Hepatocyte (in vitro differentiated cells): Measurements from ENCODE around the gene PITPNB. TPM values are rescaled to one million over a fixed set of nuclear protein-coding genes. Genes with fewer than 3 reads are reported as not detected.

Source experiments
- DNase-seq: peaks from one replicate; pipeline ENCODE4 v3.0.0-alpha.2; 2016; ENCODE audit warnings: low spot score
- H2AFZ ChIP-seq: fragments of 200-600 bp; sonication (generic); 2 replicates; pipeline ENCODE4 v1.6.0; 2016; ENCODE audit warnings: antibody characterized with exemption, mild to moderate bottlenecking
- H3K27ac ChIP-seq: fragments of 200-600 bp; sonication (generic); 2 replicates; pipeline ENCODE4 v1.5.1; 2016; ENCODE audit warnings: mild to moderate bottlenecking
- H3K27me3 ChIP-seq: fragments of 200-600 bp; sonication (generic); 2 replicates; pipeline ENCODE4 v1.6.1; 2016
- H3K36me3 ChIP-seq: fragments of 200-600 bp; sonication (generic); replicated peaks from 2 replicates; pipeline ENCODE4 v1.5.1; 2016; ENCODE audit warnings: low read depth; ENCODE audit not compliant: insufficient read depth
- H3K4me1 ChIP-seq: fragments of 200-600 bp; sonication (generic); 2 replicates; pipeline ENCODE4 v1.5.1; 2016; ENCODE audit warnings: mild to moderate bottlenecking, moderate library complexity; ENCODE audit not compliant: insufficient read depth
- H3K4me2 ChIP-seq: fragments of 200-600 bp; sonication (generic); 2 replicates; pipeline ENCODE4 v1.6.0; 2016
- H3K4me3 ChIP-seq: fragments of 200-600 bp; sonication (generic); 2 replicates; pipeline ENCODE4 v1.5.1; 2016; ENCODE audit warnings: mild to moderate bottlenecking
- H3K79me2 ChIP-seq: fragments of 200-600 bp; sonication (generic); 2 replicates; pipeline ENCODE4 v1.6.0; 2017; ENCODE audit warnings: mild to moderate bottlenecking
- H3K9me2 ChIP-seq: fragments of 200-600 bp; sonication (generic); replicated peaks from 2 replicates; pipeline ENCODE4 v1.6.0; 2017; ENCODE audit warnings: mild to moderate bottlenecking; ENCODE audit not compliant: insufficient read depth
- H3K9me3 ChIP-seq: fragments of 200-600 bp; sonication (generic); 2 replicates; pipeline ENCODE4 v1.5.1; 2016; ENCODE audit warnings: low read depth, mild to moderate bottlenecking
- H4K20me1 ChIP-seq: fragments of 200-600 bp; sonication (generic); 2 replicates; pipeline ENCODE4 v1.6.0; 2016; ENCODE audit warnings: mild to moderate bottlenecking; ENCODE audit not compliant: insufficient read depth, poor library complexity, severe bottlenecking
- CTCF ChIP-seq: fragments of 200-600 bp; sonication (generic); IDR thresholded peaks from 2 replicates; pipeline ENCODE4 v1.5.1; 2016; ENCODE audit warnings: antibody characterized with exemption, mild to moderate bottlenecking; ENCODE audit not compliant: poor library complexity
- EZH2 ChIP-seq: fragments of 200-600 bp; sonication (generic); IDR thresholded peaks from 2 replicates; pipeline ENCODE4 v1.6.1; 2016; ENCODE audit warnings: antibody characterized with exemption, mild to moderate bottlenecking, borderline replicate concordance
- EZH2phosphoT487 ChIP-seq: fragments of 200-600 bp; sonication (generic); IDR thresholded peaks from one replicate; pipeline ENCODE4 v1.6.1; 2018; ENCODE audit warnings: antibody characterized with exemption, mild to moderate bottlenecking, low read depth, moderate library complexity; ENCODE audit not compliant: unreplicated experiment, severe bottlenecking
- WGBS: methylation state at CpG from one replicate; pipeline ENCODE4 v1.1.6; 2016; ENCODE audit warnings: low lambda C conversion rate; ENCODE audit errors: missing lambda C conversion rate; 5-methylcytosine and 5-hydroxymethylcytosine counted together
- polyA plus RNA-seq: library from polyadenylated mRNA; unstranded; fragments of >200 nt; fragmentation: Nextera tagmentation; extraction: Ambion mirVana; gene quantifications from 2 replicates; pipeline ENCODE4 v1.2.1, GENCODE V29; 2016
- total RNA-seq: library from RNA; depleted of rRNA; stranded (reverse); fragments of >200 nt; gene quantifications from 2 replicates; pipeline ENCODE4 v1.2.3, GENCODE V29; 2014

Gene PITPNB
- total and polyA plus RNA-seq, 2 experiments from 2014 or later = 38.7 to 49.3 TPM

GRCh38 chr22:27840436-27840835 is 78.6 kb downstream of the PITPNB start:
- peaks cover 14% of the 10 kb centered on the region for H3K4me1 ChIP-seq
- no peak overlapping the region for H2AFZ ChIP-seq
- H3K79me2 ChIP-seq = no peaks in the 10 kb centered on the region
- no peak overlapping the region for H3K4me3 ChIP-seq
- no peaks in the 10 kb centered on the region for H3K27me3 ChIP-seq
- WGBS = 96% methylated on average over 7 of the region's 7 CpGs
- no peaks in the 10 kb centered on the region for H4K20me1 ChIP-seq
- no peak overlapping the region for H3K27ac ChIP-seq
- no peak for DNase-seq
- H3K36me3 ChIP-seq = no peaks in the 10 kb centered on the region
- no peak overlapping the region for H3K4me2 ChIP-seq
- no peak for TF ChIP-seq CTCF
- no peaks in the 10 kb centered on the region for H3K9me2 ChIP-seq
- H3K9me3 ChIP-seq = no peaks in the 10 kb centered on the region

GRCh38 chr22:27839057-27839660 is 79.9 kb downstream of the PITPNB start:
- H4K20me1 ChIP-seq = no peaks in the 10 kb centered on the region
- no peaks in the 10 kb centered on the region for H3K79me2 ChIP-seq
- no peak for DNase-seq
- no peak overlapping the region for H3K4me3 ChIP-seq
- no peak overlapping the region for H3K4me2 ChIP-seq
- H3K27me3 ChIP-seq = no peaks in the 10 kb centered on the region
- no peaks in the 10 kb centered on the region for H3K9me3 ChIP-seq
- 88% methylated on average over 13 of the region's 13 CpGs for WGBS
- no peak overlapping the region for H2AFZ ChIP-seq
- H3K36me3 ChIP-seq = no peaks in the 10 kb centered on the region
- TF ChIP-seq CTCF (no peak), EZH2phosphoT487 (no peak), EZH2 (no peak)
- H3K9me2 ChIP-seq = no peaks in the 10 kb centered on the region
- no peak overlapping the region for H3K27ac ChIP-seq
- H3K4me1 ChIP-seq = peaks cover 14% of the 10 kb centered on the region

- Histone ChIP-seq H3K79me2 (no peaks in the 10 kb centered on the region), H3K4me2 (no peak overlapping the region), H3K36me3 (no peaks in the 10 kb centered on the region), H4K20me1 (no peaks in the 10 kb centered on the region), H3K27ac (no peak overlapping the region), H3K4me3 (no peak overlapping the region), H3K27me3 (no peaks in the 10 kb centered on the region), H3K9me2 (no peaks in the 10 kb centered on the region), H2AFZ (no peak overlapping the region), H3K9me3 (no peaks in the 10 kb centered on the region), H3K4me1 (no peaks in the 10 kb centered on the region)
- WGBS = 53% methylated on average over 10 of the region's 10 CpGs
- TF ChIP-seq CTCF (no peak), EZH2phosphoT487 (no peak), EZH2 (no peak)
- no peak for DNase-seq
Observed at GRCh38 chr22:27836181-27836580, 82.9 kb downstream of the PITPNB start.

- Histone ChIP-seq H3K4me1 (no peaks in the 10 kb centered on the region), H2AFZ (no peak overlapping the region), H3K9me3 (no peaks in the 10 kb centered on the region), H3K27ac (no peak overlapping the region), H3K79me2 (no peaks in the 10 kb centered on the region), H3K27me3 (no peaks in the 10 kb centered on the region), H3K36me3 (no peaks in the 10 kb centered on the region), H4K20me1 (no peaks in the 10 kb centered on the region), H3K9me2 (no peaks in the 10 kb centered on the region), H3K4me2 (no peak overlapping the region), H3K4me3 (no peak overlapping the region)
- DNase-seq = no peak
- TF ChIP-seq CTCF = no peak
- TF ChIP-seq EZH2 = no peak
- TF ChIP-seq EZH2phosphoT487 = no peak
- WGBS = 71% methylated on average over 6 of the region's 6 CpGs
Observed at GRCh38 chr22:27835446-27835845, 83.6 kb downstream of the PITPNB start.
